GM13976 (cell line): Measurements from ENCODE around the gene LGR5.
"Not testable (repeated sequence)": the region's sequence is repeated elsewhere in the genome, so short reads cannot be mapped to it uniquely, and the experiment has no call there.

Source experiments
- DNase-seq: peaks from one replicate; pipeline ENCODE4 v3.0.0; 2012; ENCODE audit warnings: low spot score
- in situ Hi-C: fragments of 300-500 bp; cut with MboI; formaldehyde crosslinking; loops from one replicate; pipeline ENCODE4 v1.12.0; 2022; ENCODE audit warnings: low sequenced_read_pairs, mixed read lengths, inconsistent platforms; ENCODE audit not compliant: unreplicated experiment
- TF ChIP-seq, protein P1 (sequence below): IDR thresholded peaks from 2 replicates; pipeline ENCODE4 v1.5.1; 2012; ENCODE audit warnings: borderline replicate concordance, mild to moderate bottlenecking; ENCODE audit not compliant: insufficient read depth; ENCODE audit errors: extremely low read depth, missing control alignments, control extremely low read depth

Gene LGR5

GRCh38 chr12:71551529-71551928, 111.9 kb downstream of the LGR5 start:
- TF ChIP-seq, protein P1, sequence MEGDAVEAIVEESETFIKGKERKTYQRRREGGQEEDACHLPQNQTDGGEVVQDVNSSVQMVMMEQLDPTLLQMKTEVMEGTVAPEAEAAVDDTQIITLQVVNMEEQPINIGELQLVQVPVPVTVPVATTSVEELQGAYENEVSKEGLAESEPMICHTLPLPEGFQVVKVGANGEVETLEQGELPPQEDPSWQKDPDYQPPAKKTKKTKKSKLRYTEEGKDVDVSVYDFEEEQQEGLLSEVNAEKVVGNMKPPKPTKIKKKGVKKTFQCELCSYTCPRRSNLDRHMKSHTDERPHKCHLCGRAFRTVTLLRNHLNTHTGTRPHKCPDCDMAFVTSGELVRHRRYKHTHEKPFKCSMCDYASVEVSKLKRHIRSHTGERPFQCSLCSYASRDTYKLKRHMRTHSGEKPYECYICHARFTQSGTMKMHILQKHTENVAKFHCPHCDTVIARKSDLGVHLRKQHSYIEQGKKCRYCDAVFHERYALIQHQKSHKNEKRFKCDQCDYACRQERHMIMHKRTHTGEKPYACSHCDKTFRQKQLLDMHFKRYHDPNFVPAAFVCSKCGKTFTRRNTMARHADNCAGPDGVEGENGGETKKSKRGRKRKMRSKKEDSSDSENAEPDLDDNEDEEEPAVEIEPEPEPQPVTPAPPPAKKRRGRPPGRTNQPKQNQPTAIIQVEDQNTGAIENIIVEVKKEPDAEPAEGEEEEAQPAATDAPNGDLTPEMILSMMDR = peak; percentile 7
- DNase-seq = no peak
- in situ Hi-C loops = no loop called here

- DNase-seq = no peak
- in situ Hi-C loops = no loop called here
- TF ChIP-seq, protein P1 = no peak
Measured at GRCh38 chr12:71552728-71553501, 113.3 kb downstream of the LGR5 start.

- in situ Hi-C loops = no loop called here
- DNase-seq = no peak
- TF ChIP-seq, protein P1 = no peak
Measured at GRCh38 chr12:71555191-71555590, 115.6 kb downstream of the LGR5 start.

- in situ Hi-C loops, DNase-seq: not testable (repeated sequence)
Measured at GRCh38 chr12:71555789-71556188, 116.2 kb downstream of the LGR5 start.

DNA sequence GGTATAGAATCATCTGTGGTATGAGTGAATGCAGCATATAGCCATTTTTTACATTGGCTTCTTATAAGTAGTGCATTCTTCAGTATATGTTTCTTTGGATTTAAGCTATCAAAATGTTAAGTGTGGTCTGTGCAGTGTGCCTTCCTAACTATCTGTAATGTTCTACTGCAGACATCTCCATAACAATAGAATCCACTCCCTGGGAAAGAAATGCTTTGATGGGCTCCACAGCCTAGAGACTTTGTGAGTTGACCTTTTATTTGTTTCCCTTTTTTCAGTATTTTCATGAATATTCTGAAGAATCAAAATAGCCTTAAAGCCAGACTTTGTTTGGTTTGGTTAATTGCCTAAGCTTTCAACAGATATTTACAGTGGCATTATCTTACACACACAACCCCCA, 116.8 kb downstream of the LGR5 start:
- in situ Hi-C loops = no loop called here
- no peak for DNase-seq
- TF ChIP-seq, protein P1 = no peak

- in situ Hi-C loops = no loop called here
- TF ChIP-seq, protein P1 = no peak
- no peak for DNase-seq
Measured at GRCh38 chr12:71556875-71557274, 117.3 kb downstream of the LGR5 start.

DNA sequence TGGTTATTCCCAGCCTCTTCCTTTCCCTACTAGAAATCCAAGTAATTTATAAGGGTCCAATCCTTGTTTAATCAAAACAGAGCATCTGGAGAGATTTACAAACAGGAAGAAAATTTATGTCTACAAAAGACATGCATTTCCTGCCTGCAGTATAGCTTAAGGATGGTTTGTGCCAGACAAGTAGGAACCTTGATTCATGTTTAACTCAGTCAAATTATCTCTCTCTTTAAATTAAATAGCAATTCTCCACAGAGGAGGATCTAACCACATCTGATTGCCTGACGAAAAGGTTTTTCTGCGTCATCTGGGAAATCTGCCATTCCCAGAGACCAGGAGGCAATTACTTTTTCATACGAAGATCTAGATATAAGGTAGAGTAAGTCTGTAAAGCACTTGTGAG, 118.8 kb downstream of the LGR5 start:
- DNase-seq = no peak
- in situ Hi-C loops = no loop called here
- TF ChIP-seq, protein P1 = no peak
